HepG2 (cell line): ENCODE measurements around the gene ST6GALNAC2. TPM values are rescaled to one million over a fixed set of nuclear protein-coding genes. Genes with fewer than 3 reads are reported as not detected.

Experiments used
- CREM ChIP-seq, 2 experiments: sonication (generic) in 1 of 2; formaldehyde crosslinking in 1 of 2; IDR thresholded peaks; 2 replicates each; pipeline versions ENCODE4 v1.4.0 to v1.6.1; 2016 to 2020; ENCODE audit warnings: antibody characterized with exemption in 1 of 2, mild to moderate bottlenecking in 1 of 2, missing genetic modification reagents in 1 of 2
- FOXA3 ChIP-seq: IDR thresholded peaks from 2 replicates; pipeline ENCODE4 v1.6.1; 2016; ENCODE audit warnings: missing genetic modification reagents, missing compliant biosample characterization
- GATA4 ChIP-seq: sonication (generic); IDR thresholded peaks from 2 replicates; pipeline ENCODE4 v1.6.1; 2016; ENCODE audit warnings: antibody characterized with exemption, low read depth, borderline replicate concordance
- JUND ChIP-seq: sonication (generic); formaldehyde crosslinking; IDR thresholded peaks from 2 replicates; pipeline ENCODE4 v1.8.0; 2022; ENCODE audit warnings: mild to moderate bottlenecking, missing genetic modification reagents
- MYNN ChIP-seq: sonication (generic); formaldehyde crosslinking; IDR thresholded peaks from 2 replicates; pipeline ENCODE4 v1.4.0; 2020; ENCODE audit warnings: mild to moderate bottlenecking, low read depth, missing genetic modification reagents
- PLRG1 ChIP-seq: fragments of 450-650 bp; conservative IDR thresholded peaks from 2 replicates; pipeline ENCODE4 v1.6.1; 2016
- RAD21 ChIP-seq: fragments of 450-650 bp; formaldehyde crosslinking; IDR thresholded peaks from 2 replicates; pipeline ENCODE4 v1.5.0; 2020; ENCODE audit warnings: mild to moderate bottlenecking
- SNAPC2 ChIP-seq: sonication (generic); formaldehyde crosslinking; IDR thresholded peaks from 2 replicates; pipeline ENCODE4 v1.8.1; 2022; ENCODE audit warnings: mild to moderate bottlenecking, missing genetic modification reagents
- TAF15 ChIP-seq: fragments of 200-400 bp; formaldehyde crosslinking; IDR thresholded peaks from one replicate; pipeline ENCODE4 v1.6.1; 2018; ENCODE audit warnings: mild to moderate bottlenecking, low read depth, low read length; ENCODE audit not compliant: poor library complexity, severe bottlenecking
- TCF7 ChIP-seq: sonication (generic); IDR thresholded peaks from 2 replicates; pipeline ENCODE4 v1.6.1; 2016; ENCODE audit warnings: antibody characterized with exemption, low read depth
- TEAD3 ChIP-seq: optimal IDR thresholded peaks from 2 replicates; pipeline ENCODE3; 2016; ENCODE audit warnings: borderline replicate concordance
- THAP11 ChIP-seq: IDR thresholded peaks from 2 replicates; pipeline ENCODE4 v1.6.1; 2016; ENCODE audit warnings: missing biosample characterization, missing genetic modification reagents
- YY1 ChIP-seq: IDR thresholded peaks from 2 replicates; pipeline ENCODE4 v1.6.1; 2011; ENCODE audit warnings: low read length, low read depth, moderate library complexity, mild to moderate bottlenecking; ENCODE audit not compliant: insufficient read depth, insufficient replicate concordance
- ZBTB1 ChIP-seq: sonication (generic); formaldehyde crosslinking; IDR thresholded peaks from 2 replicates; pipeline ENCODE4 v1.4.0; 2020; ENCODE audit warnings: missing genetic modification reagents, borderline replicate concordance
- ZBTB38 ChIP-seq: sonication (generic); formaldehyde crosslinking; IDR thresholded peaks from 2 replicates; pipeline ENCODE4 v1.5.1; 2020; ENCODE audit warnings: mild to moderate bottlenecking, missing genetic modification reagents
- ZKSCAN1 ChIP-seq: fragments of 150-350 bp; IDR thresholded peaks from 2 replicates; pipeline ENCODE4 v1.6.1; 2014; ENCODE audit warnings: low read length
- ZNF367 ChIP-seq: sonication (generic); formaldehyde crosslinking; IDR thresholded peaks from 2 replicates; pipeline ENCODE4 v1.4.0; 2020; ENCODE audit warnings: missing genetic modification reagents, borderline replicate concordance
- ZNF382 ChIP-seq: sonication (generic); formaldehyde crosslinking; IDR thresholded peaks from 2 replicates; pipeline ENCODE4 v1.5.0; 2020; ENCODE audit warnings: missing genetic modification reagents, mild to moderate bottlenecking, borderline replicate concordance
- ZNF737 ChIP-seq: sonication (generic); formaldehyde crosslinking; IDR thresholded peaks from 2 replicates; pipeline ENCODE4 v1.5.0; 2020; ENCODE audit warnings: missing genetic modification reagents, mild to moderate bottlenecking, borderline replicate concordance
- ZSCAN31 ChIP-seq: sonication (generic); formaldehyde crosslinking; IDR thresholded peaks from 2 replicates; pipeline ENCODE4 v1.5.0; 2020; ENCODE audit warnings: low read depth, mild to moderate bottlenecking, missing genetic modification reagents
- polyA plus RNA-seq, 8 experiments: library from polyadenylated mRNA; depleted of rRNA in 3 of 8; stranded (reverse) in 7 of 8; unstranded in 1 of 8; fragments of >200 nt; fragmentation: Illumina TruSeq in 4 of 8; extraction: Trizol in 4 of 8; gene quantifications; 2 replicates each; pipeline versions ENCODE4 v1.2.1 to v1.2.3, GENCODE V29; 2011 to 2016; ENCODE audit warnings: low read depth in 4 of 8, missing spikeins in 1 of 8, mixed read lengths in 1 of 8; ENCODE audit not compliant: insufficient read depth in 1 of 8
- total RNA-seq, 5 experiments: library from RNA; depleted of rRNA; stranded (reverse); fragments of >200 nt; fragmentation: Illumina TruSeq; extraction: Trizol; gene quantifications; 2 replicates each; pipeline ENCODE4 v1.2.3, GENCODE V29; 2016; ENCODE audit warnings: low read depth in 1 of 5
- TF ChIP-seq, protein P1 (sequence below): sonication (generic); formaldehyde crosslinking; IDR thresholded peaks from 2 replicates; pipeline ENCODE4 v1.5.0; 2020; ENCODE audit warnings: mild to moderate bottlenecking, missing genetic modification reagents
- TF ChIP-seq, protein P2 (sequence below): sonication (generic); formaldehyde crosslinking; IDR thresholded peaks from 2 replicates; pipeline ENCODE4 v1.5.1; 2020; ENCODE audit warnings: mild to moderate bottlenecking, missing genetic modification reagents, borderline replicate concordance
- TF ChIP-seq, protein P3 (sequence below), 2 experiments: sonication (generic) in 1 of 2; formaldehyde crosslinking in 1 of 2; IDR thresholded peaks; 2 replicates each; pipeline versions ENCODE4 v1.4.0 to v1.6.1; 2018 to 2020; ENCODE audit warnings: missing genetic modification reagents in 2 of 2, borderline replicate concordance in 1 of 2, low read depth in 1 of 2, mild to moderate bottlenecking in 1 of 2, missing biosample characterization in 1 of 2
- TF ChIP-seq, protein P4 (sequence below): sonication (generic); formaldehyde crosslinking; IDR thresholded peaks from 2 replicates; pipeline ENCODE4 v1.4.0; 2020; ENCODE audit warnings: missing genetic modification reagents

The ST6GALNAC2 gene
- total and polyA plus RNA-seq, 2 of the 13 experiments (the other 11 are each of a cell fraction or from before 2014, with no cell fraction given): 0.12 to 0.49 TPM

DNA sequence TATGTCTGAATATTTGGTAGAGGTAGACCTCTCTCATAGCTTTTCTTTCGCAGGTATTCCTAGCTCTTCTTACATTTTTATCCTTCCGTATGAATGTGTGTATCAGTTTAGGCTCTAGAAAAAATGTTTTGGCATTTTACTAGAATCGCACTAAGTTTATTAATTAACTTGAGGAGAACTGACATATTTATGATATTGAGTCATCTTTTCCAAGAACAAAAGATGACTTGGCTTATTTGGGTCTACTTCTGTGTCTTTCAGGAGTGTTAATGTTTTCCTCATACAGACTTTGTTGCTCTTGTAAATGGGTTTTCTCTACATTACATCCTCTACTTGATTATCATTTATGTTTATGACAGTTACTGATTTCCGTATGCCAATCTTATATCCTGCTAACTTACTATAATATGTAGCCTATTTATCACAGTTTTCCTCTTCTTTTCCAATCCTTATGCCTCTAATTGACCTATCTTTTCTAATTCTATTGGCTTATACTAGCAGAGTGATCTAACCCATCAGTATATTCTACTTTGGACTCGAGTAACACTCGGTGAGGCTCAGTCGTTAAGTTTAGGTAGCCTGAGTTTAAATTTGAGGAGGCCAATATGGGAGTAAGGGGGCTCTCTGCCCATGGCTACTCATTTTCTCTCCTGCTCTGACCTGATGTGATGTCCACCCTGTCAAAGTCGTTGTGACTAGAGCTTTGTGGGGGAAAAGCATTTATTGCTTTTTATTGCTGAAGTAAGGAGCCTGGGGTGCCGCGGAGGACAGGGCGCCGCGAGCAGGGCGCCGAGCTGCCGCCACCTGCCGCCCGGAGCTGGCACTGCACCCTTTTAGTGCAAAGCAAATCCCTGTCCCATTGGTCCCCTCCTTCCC lies 37.8 kb upstream of the ST6GALNAC2 start (continued):
- no peak for TF ChIP-seq ZNF382 (CRISPR knock-in tag)
- no peak for TF ChIP-seq TCF7
- no peak for TF ChIP-seq CREM (IDR thresholded peaks at IDR 0.05)
- TF ChIP-seq CREM (CRISPR knock-in tag; IDR thresholded peaks at IDR 0.05): no peak
- no peak for TF ChIP-seq TAF15
- TF ChIP-seq ZBTB38 (CRISPR knock-in tag): no peak
- TF ChIP-seq ZNF367 (CRISPR knock-in tag): no peak
- TF ChIP-seq MYNN (CRISPR knock-in tag): no peak
- no peak for TF ChIP-seq GATA4
- TF ChIP-seq, protein P1, sequence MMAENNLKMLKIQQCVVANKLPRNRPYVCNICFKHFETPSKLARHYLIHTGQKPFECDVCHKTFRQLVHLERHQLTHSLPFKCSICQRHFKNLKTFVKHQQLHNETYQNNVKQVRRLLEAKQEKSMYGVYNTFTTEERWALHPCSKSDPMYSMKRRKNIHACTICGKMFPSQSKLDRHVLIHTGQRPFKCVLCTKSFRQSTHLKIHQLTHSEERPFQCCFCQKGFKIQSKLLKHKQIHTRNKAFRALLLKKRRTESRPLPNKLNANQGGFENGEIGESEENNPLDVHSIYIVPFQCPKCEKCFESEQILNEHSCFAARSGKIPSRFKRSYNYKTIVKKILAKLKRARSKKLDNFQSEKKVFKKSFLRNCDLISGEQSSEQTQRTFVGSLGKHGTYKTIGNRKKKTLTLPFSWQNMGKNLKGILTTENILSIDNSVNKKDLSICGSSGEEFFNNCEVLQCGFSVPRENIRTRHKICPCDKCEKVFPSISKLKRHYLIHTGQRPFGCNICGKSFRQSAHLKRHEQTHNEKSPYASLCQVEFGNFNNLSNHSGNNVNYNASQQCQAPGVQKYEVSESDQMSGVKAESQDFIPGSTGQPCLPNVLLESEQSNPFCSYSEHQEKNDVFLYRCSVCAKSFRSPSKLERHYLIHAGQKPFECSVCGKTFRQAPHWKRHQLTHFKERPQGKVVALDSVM (CRISPR knock-in tag): no peak
- TF ChIP-seq ZNF737 (CRISPR knock-in tag): no peak
- TF ChIP-seq JUND (CRISPR knock-in tag): no peak
- TF ChIP-seq, protein P2, sequence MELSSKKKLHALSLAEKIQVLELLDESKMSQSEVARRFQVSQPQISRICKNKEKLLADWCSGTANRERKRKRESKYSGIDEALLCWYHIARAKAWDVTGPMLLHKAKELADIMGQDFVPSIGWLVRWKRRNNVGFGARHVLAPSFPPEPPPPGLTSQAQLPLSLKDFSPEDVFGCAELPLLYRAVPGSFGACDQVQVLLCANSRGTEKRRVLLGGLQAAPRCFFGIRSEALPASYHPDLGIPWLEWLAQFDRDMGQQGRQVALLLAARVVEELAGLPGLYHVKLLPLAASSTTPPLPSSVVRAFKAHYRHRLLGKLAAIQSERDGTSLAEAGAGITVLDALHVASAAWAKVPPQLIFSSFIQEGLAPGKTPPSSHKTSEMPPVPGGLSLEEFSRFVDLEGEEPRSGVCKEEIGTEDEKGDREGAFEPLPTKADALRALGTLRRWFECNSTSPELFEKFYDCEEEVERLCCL (CRISPR knock-in tag): no peak
- TF ChIP-seq ZBTB1 (CRISPR knock-in tag): no peak
- TF ChIP-seq YY1: no peak
- no peak for TF ChIP-seq ZKSCAN1
- TF ChIP-seq PLRG1: no peak
- TF ChIP-seq TEAD3 (CRISPR knock-in tag): peak; percentile 48
- TF ChIP-seq, protein P3, sequence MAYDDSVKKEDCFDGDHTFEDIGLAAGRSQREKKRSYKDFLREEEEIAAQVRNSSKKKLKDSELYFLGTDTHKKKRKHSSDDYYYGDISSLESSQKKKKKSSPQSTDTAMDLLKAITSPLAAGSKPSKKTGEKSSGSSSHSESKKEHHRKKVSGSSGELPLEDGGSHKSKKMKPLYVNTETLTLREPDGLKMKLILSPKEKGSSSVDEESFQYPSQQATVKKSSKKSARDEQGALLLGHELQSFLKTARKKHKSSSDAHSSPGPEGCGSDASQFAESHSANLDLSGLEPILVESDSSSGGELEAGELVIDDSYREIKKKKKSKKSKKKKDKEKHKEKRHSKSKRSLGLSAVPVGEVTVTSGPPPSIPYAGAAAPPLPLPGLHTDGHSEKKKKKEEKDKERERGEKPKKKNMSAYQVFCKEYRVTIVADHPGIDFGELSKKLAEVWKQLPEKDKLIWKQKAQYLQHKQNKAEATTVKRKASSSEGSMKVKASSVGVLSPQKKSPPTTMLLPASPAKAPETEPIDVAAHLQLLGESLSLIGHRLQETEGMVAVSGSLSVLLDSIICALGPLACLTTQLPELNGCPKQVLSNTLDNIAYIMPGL (CRISPR knock-in tag; IDR thresholded peaks at IDR 0.05; ENCODE audit: borderline replicate concordance in 1 of 2, low read depth in 1 of 2): 0 out of 4 replicates have a peak, but pooled peaks of 1 of the 2 experiments have one; percentile 54
- TF ChIP-seq, protein P4, sequence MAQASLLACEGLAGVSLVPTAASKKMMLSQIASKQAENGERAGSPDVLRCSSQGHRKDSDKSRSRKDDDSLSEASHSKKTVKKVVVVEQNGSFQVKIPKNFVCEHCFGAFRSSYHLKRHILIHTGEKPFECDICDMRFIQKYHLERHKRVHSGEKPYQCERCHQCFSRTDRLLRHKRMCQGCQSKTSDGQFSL (CRISPR knock-in tag): no peak
- 0 out of 2 replicates have a peak, but pooled peaks have one; percentile 14 for TF ChIP-seq FOXA3
- TF ChIP-seq RAD21: peak; percentile 95
- peak; percentile 39; the same call in 1 of the 2 replicates for TF ChIP-seq ZSCAN31 (CRISPR knock-in tag)
- TF ChIP-seq THAP11 (CRISPR knock-in tag): peak; percentile 63
- TF ChIP-seq SNAPC2 (CRISPR knock-in tag): no peak
